Hematopoietic multipotent progenitor cell (in vitro differentiated cells): ENCODE results near the gene RPRML. TPM values are rescaled to one million over a fixed set of nuclear protein-coding genes. Genes with fewer than 3 reads are reported as not detected.
"Not testable (repeated sequence)": the region's sequence is repeated elsewhere in the genome, so short reads cannot be mapped to it uniquely, and the experiment has no call there.

Source experiments
- DNase-seq, 3 donors: peaks; one replicate each; pipeline ENCODE4 v3.0.0-alpha.2; 2011 to 2015; ENCODE audit warnings: low read depth in 2 of 3, low spot score in 2 of 3
- total RNA-seq: library from RNA; depleted of rRNA; stranded (reverse); fragments of >200 nt; gene quantifications from one replicate; pipeline ENCODE4 v1.2.3, GENCODE V29; 2012

Gene RPRML
- total RNA-seq, 1 donor, result 0.27 TPM

DNA sequence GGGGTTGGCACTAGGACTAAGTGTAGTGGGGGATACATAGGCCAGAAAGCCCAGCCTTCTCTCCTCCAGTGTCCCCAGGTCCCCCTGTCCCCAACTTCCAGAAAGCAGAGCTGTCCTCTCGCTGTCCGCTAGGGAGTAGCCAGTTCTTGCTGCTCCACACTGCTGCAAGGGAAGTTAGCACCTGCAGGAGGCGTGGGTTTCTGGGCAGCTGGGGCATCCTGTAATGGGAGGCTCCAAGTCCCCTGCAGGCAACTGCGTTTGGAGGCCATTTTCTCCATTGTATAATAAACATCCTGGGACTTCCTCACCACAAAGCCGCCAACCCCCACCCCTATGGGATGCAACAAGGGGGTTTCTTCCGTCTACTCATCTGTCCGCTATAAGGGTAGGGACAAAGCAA is 1.7 kb downstream of the RPRML start:
- peak in 2 of 3 donors; percentile 15 to 21 for DNase-seq

DNA sequence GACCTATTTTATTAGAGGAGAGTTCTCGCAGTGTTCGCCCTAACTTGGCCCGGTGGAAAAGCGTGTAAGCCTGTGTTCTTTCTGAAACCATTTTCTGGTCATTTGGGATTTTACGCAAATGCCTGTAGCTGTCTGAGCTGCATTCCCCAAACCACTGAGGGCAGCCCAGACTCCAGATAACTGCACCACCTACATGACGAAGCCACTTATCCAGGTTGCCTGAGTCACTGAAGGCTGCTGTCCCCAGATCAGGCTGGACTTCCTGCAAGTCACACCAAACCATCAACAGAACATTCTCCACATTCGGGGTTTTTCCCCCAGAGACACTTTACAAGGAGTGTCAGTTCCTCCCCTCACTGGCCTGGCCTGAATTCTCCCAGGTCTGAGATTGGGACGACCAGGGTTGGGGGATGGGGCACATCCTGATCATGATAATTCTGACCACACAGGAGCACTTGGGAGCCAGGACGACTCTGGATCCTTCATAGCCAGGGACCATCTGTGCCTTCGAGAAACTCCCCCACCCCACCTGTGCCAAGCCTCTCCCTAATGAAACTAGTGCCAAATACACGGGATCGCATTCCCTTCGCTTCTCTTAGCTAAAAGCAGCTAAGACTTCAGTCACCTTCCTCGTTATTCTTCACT is 2.3 kb downstream of the RPRML start:
- DNase-seq, result no peak

DNA sequence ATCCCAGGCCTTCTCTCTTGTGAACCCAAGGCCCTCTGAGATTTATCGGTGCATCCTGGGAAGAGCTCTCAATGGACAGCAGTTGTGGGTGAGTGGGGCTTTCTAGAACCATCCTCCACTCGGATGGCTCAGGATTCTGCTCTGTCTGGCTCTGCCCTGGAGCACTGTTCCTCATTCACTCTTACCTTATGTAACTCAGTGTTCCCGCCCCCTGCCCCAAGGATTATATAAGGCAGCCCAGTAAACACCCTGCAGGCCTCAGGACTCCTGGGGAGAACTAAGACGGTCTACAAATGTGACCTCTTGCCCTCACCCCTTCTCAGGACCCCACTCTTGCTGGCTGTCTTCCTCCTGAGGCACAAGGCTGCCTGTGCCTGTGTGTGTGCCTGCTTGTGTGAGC is 3.8 kb downstream of the RPRML start:
- no peak for DNase-seq

- DNase-seq, result no peak
Measured at GRCh38 chr17:46974086-46974485, 5.0 kb downstream of the RPRML start.

GRCh38 chr17:46972346-46972745 is 6.7 kb downstream of the RPRML start:
- DNase-seq, result no peak

DNA sequence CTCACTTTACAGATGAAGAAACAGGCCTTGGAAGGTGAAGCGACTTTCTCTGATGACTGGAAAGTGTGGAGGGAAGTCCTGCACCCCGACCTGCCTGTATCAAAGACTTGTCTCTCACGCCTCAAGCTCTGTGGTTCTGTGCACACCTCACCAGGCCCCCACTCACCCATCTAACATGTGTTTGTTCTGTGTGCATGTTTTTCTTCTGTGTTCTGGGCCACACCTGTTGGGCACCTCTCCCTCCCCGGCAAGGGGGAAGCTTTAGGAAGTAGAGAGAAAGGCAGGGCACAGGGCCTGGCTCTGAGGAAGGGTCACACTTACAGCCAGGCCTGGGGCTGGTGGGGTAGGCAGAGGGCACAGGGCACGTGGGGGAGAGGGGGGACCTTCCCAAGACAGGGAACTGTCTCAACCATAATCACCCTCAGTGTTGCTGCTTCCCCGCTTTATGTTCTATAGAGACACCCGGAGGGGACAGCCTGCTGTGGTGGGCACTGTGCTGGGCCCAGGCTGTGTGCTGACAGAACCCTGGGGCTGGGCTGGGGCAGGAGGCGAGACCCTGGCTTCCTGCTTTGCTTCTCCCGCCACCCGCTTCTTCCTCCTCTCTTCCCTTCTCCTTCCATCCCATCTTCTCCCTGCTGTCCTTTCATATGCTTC is 7.3 kb downstream of the RPRML start:
- DNase-seq, result no peak

DNA sequence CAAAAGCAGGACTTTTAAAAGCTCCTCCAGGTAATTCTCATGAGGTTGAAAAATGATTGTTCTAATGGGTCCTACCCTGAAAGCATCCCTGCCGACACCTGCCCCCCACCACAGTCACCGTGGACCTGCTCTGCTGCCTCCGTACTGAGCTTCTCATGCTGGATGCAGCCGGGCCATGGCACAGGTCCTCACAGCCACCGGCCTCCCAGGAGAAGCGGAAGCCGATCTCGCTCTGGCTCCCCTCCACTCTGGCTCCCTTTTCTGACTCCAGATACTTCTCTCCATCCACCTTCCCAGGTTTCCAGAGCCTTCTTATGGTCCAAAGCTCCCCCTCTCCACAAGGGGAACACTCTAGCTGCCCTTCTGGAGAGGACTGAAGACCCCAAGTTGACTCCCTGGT is 10.2 kb downstream of the RPRML start:
- DNase-seq, result no peak

GRCh38 chr17:46968224-46968834 is 10.7 kb downstream of the RPRML start:
- no peak for DNase-seq

- peak in 1 of 3 donors; percentile 15 for DNase-seq
Measured at GRCh38 chr17:46964315-46965265, 14.5 kb downstream of the RPRML start.

GRCh38 chr17:46963571-46963970 is 15.5 kb downstream of the RPRML start:
- no peak for DNase-seq

DNA sequence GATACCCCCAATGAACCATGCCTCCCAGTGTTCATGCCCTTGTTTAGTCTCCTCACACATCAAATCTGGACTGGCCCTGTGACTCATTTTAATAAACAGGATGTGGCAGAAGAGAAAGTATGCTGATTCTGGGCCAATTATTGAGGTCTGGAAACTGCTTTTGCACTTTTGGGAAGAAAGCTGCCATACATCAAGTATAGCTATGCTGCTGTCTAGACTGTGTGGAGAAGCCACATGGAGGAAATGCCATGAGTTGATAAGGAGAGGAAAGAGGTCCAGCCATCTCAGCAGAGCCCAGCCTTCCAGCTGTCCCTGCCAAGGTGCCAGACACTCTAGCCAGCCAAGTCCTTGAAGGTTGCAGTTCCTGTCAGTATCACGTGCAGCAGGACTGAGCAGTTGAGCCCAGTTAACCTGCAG is 16.7 kb downstream of the RPRML start:
- DNase-seq, result no peak

- DNase-seq, result no peak
Measured at GRCh38 chr17:46960152-46960551, 18.9 kb downstream of the RPRML start.

DNA sequence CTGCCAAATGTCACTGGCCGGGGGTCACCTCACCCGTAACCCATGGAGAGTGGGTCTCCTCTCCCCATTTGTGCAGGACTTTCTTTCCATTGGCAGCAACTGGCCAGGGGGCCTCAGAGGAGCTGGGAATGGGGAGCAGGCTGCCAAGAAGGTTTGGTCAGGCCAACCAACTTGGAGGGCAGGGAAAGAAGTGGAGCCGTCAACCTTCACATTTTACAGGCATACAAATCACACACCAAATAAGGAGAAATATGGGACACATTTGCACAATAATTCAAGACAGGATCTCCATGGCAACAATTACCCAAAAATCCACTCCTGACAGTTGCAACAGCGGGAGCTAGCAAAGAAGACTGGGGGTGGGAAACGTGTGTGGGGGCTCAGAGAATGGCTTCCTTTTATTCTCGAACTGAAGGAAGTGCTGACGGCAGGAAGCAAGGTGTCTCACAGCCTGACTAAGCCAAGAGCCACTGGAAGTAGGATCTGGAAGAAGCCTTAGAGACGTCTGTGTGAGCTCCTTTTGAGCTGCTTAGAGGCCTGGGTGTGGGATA is 20.9 kb downstream of the RPRML start:
- DNase-seq, result no peak

DNA sequence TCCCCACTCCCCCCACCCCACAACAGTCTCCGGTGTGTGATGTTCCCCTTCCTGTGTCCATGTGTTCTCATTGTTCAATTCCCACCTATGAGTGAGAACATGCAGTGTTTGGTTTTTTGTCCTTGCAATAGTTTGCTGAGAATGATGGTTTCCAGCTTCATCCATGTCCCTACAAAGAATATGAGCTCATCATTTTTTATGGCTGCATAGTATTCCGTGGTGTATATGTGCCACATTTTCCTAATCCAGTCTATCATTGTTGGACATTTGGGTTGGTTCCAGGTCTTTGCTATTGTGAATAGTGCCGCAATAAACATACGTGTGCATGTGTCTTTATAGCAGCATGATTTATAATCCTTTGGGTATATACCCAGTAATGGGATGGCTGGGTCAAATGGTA is 25.9 kb downstream of the RPRML start:
- DNase-seq, result not testable (repeated sequence)

DNA sequence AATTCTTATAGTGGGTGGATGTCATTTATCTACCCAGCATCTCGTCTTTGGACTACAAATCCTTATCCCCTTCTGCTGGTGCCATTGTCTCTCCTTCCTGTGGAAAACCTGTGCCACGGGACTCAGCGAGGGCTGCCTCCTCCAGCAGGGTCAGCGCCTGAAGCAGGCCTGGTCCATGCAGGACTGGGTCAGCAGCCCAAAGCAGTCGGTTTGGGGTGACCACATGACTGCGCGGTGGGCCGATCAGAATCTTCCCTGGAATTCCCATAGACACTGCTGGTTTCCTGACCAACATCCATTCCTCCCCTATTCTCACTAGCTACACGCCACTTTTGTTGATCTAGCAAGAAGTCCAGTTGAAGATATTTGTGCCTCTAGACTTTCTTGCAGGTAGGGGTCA is 26.9 kb downstream of the RPRML start:
- no peak for DNase-seq

GRCh38 chr17:46951706-46952105 is 27.3 kb downstream of the RPRML start:
- no peak for DNase-seq

DNA sequence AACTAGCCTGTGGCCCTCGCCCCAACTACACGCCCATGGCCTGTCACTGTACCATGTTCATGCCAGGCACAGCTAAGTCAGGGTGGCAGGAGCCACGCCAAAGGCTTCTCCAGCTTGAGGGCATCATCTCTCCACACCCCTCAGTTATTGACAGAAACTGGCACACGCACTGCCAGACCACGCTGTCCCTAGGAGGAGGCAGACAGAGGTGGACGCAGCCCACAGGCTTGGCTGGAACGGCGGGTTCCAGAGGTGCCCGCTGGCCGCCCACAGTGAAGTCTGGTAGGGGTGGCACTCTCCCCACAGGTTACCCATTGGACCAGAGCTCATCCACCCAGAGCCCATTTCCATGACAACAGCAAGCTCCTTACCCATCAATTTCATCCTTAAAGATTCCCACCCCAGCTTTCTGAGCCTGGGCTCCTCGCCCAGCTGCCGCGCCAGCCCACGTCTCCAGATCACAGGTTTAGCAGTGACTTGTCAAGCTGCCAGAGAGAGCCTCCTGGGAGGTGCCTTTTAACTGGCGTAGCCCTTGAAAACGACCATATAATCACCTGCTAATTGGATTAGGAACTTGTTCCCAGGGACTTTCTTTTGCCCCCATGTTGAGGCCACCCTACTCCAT is 27.9 kb downstream of the RPRML start:
- no peak for DNase-seq

- DNase-seq, result no peak
Measured at GRCh38 chr17:46950342-46950996, 28.6 kb downstream of the RPRML start.

DNA sequence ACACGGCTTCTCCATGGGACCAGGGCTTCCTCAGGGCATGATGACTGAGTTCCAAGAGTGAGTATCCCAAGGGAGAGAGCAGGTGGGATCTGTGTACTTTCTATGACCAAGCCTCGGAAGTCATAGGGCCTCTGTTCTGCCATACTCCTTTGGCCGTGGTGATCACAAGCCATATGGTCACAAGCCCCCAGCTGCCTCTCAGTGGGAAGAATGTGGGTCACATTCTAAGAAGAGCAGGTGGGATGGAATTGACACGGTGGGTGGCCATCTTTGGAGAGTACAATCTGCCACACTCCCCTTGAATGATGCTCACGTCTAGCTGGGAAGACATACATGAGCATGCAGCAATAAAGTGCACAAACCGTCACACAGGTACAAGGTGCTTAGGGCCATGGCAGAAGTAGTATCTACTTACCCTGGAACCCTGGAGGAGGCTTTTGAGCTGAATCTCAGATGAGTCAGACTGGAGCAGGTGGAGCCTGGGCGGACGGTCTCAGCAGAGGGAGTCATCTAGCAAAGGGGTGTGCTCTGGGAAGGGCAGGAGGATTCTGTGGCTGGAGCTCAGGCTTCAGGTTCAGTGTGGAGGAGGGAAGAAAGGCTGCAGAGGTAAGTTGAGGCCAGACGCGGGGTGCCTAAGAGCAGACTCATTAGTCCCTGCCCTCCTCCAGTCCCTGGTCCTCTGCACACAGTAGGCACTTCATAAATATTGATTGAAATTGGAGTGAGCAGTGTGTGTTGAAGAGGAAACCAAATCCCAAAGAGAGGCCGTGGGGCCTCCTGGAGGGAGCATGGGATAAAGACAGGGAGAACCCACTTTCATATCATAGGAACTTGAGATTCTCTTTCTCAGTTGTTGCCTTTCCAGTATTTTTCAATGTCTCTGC is 29.5 kb downstream of the RPRML start:
- DNase-seq, result no peak
